Ovary (tissue), 9 donors: ENCODE measurements around the gene VSTM1. TPM values are rescaled to one million over a fixed set of nuclear protein-coding genes. Genes with fewer than 3 reads are reported as not detected.
"Not testable (repeated sequence)": the region's sequence is repeated elsewhere in the genome, so short reads cannot be mapped to it uniquely, and the experiment has no call there.

Experiments used
- DNase-seq, 5 donors: peaks; one replicate each; pipeline ENCODE4 v3.0.0-alpha.2; 2019 to 2020
- H3K27ac ChIP-seq, 2 donors: fragments of 200-600 bp; one replicate each; pipeline versions ENCODE4 v1.5.1 to v1.8.0; 2019 to 2022
- H3K27me3 ChIP-seq: fragments of 200-600 bp; one replicate; pipeline ENCODE4 v1.8.0; 2022
- H3K36me3 ChIP-seq: fragments of 200-600 bp; sonication (generic); one replicate; pipeline ENCODE4 v1.5.1; 2019
- H3K4me1 ChIP-seq: one replicate; pipeline ENCODE4 v1.8.1; 2013; ENCODE audit warnings: mild to moderate bottlenecking, moderate library complexity; ENCODE audit not compliant: insufficient read depth
- H3K4me3 ChIP-seq: fragments of 200-600 bp; sonication (generic); one replicate; pipeline ENCODE4 v1.5.1; 2017
- H3K9me3 ChIP-seq, 2 donors: fragments of 200-600 bp in 1 of 2; sonication (generic) in 1 of 2; one replicate each; pipeline versions ENCODE4 v1.5.1 to v1.8.1; 2013 to 2019; ENCODE audit warnings: mild to moderate bottlenecking in 1 of 2, moderate library complexity in 1 of 2
- EP300 ChIP-seq: sonication (generic); formaldehyde crosslinking; IDR thresholded peaks from one replicate; pipeline ENCODE4 v1.6.1; 2017; ENCODE audit warnings: antibody characterized with exemption
- POLR2A ChIP-seq: fragments of 450-650 bp; IDR thresholded peaks from one replicate; pipeline ENCODE4 v1.6.1; 2017; ENCODE audit warnings: antibody characterized with exemption, mild to moderate bottlenecking, moderate library complexity
- WGBS, 3 donors: extraction: QIAGEN DNeasy Blood & Tissue Kit in 1 of 3; methylation state at CpG; one replicate each; pipeline versions ENCODE4 v1.1.5 to v1.1.7; 2013 to 2017; 5-methylcytosine and 5-hydroxymethylcytosine counted together
- intact Hi-C, 4 donors: fragments of 100-400 bp; cut with DNase I; formaldehyde crosslinking; loops; one replicate each; pipeline versions ENCODE4 v1.11.0 to v1.15.1; 2022 to 2023
- polyA plus RNA-seq, 2 donors: library from polyadenylated mRNA; stranded (reverse); fragments of 200-250 nt in 1 of 2; fragments of 350-450 nt in 1 of 2; fragmentation: Illumina TruSeq in 1 of 2; extraction: RNeasy Lipid Tissue Mini Kit (QIAGEN cat#74804) in 1 of 2; gene quantifications; one replicate each; pipeline ENCODE4 v1.2.3, GENCODE V29; 2013 to 2014
- total RNA-seq, 7 donors: library from RNA; depleted of rRNA in 2 of 7; stranded (reverse); fragments of >200 nt in 2 of 7; fragmentation: NEBNext Ultra II Directional in 3 of 7; extraction: Animal tissue kit (Norgen Biotek cat#: 25700) in 3 of 7; gene quantifications; one replicate each; pipeline versions ENCODE4 v1.1.0 to v1.2.4, GENCODE V29; 2016 to 2023
- TF ChIP-seq, protein P1 (sequence below), 3 donors: fragments of 450-650 bp in 2 of 3; fragments of 200-600 bp in 1 of 3; IDR thresholded peaks; one replicate each; pipeline versions ENCODE4 v1.5.1 to v1.8.0; 2016 to 2022; ENCODE audit warnings: antibody characterized with exemption in 3 of 3, mild to moderate bottlenecking in 1 of 3
- donor health status: DM: no; HTN: no; CAD: no; lungs with moderate emphysema.
- donor health status: DM: no; HTN: no; CAD: no.
- donor health status: Bipolar disorder and iron deficiency.
- donor health status: DM: yes; HTN: yes; CAD: no.
- donor health status: DM: no; HTN: no; CAD: no.
- donor health status: DM: yes; HTN: yes; CAD: no.

The VSTM1 gene
- total and polyA plus RNA-seq, 9 donors, result not detected

DNA sequence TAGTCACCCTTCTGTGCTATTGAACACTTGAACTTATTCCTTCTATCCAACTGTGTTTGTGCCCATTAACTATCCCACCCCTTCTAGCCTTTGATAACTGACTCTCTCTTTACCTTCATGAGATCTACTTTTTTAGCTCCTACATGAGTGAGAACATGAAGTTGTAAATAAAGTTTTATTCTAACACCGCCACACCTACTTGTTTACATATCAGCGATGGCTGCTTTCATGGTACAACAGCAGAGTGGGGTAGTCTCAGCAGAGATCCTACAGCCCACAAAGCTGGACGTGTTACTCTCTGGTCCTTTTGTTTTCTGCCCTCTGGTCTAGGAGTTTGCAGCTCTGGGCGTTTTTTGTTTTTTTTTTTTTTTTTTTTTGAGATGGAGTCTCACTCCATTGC, 23.7 kb downstream of the VSTM1 start:
- Histone ChIP-seq H3K4me1 (no peaks in the 10 kb centered on the region), H3K9me3 (no peaks in the 10 kb centered on the region), H3K36me3 (no peaks in the 10 kb centered on the region), H3K27ac (no peak overlapping the region), H3K27me3 (no peaks in the 10 kb centered on the region), H3K4me3 (no peak overlapping the region)
- intact Hi-C loops, result no loop called here
- TF ChIP-seq POLR2A (no peak), EP300 (no peak)
- TF ChIP-seq, protein P1, sequence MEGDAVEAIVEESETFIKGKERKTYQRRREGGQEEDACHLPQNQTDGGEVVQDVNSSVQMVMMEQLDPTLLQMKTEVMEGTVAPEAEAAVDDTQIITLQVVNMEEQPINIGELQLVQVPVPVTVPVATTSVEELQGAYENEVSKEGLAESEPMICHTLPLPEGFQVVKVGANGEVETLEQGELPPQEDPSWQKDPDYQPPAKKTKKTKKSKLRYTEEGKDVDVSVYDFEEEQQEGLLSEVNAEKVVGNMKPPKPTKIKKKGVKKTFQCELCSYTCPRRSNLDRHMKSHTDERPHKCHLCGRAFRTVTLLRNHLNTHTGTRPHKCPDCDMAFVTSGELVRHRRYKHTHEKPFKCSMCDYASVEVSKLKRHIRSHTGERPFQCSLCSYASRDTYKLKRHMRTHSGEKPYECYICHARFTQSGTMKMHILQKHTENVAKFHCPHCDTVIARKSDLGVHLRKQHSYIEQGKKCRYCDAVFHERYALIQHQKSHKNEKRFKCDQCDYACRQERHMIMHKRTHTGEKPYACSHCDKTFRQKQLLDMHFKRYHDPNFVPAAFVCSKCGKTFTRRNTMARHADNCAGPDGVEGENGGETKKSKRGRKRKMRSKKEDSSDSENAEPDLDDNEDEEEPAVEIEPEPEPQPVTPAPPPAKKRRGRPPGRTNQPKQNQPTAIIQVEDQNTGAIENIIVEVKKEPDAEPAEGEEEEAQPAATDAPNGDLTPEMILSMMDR (IDR thresholded peaks at IDR 0.05), result no peak
- WGBS, 3 donors, result 80 to 85% (median 80%) methylated on average over 4 of the region's 4 CpGs
- DNase-seq, result no peak

DNA sequence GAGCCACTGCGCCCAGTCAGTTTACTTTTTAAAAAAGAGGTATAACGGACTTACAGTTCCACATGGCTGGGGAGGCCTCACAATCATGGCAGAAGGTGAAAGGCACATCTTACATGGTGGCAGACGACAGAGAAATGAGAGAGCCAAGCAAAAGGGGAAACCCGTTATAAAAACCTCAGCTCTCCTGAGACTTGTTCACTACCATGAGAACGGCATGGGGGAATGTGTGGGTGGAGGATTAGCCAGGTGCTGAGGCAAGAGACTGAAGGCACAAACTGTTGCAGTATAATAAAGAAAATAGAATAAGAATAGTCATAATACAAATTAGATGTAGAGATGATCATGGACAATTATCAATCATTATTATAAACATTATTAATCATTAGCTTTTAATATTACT, 27.2 kb downstream of the VSTM1 start:
- H3K4me3 ChIP-seq, H3K36me3 ChIP-seq, H3K9me3 ChIP-seq, intact Hi-C loops, DNase-seq, H3K27ac ChIP-seq, H3K4me1 ChIP-seq, H3K27me3 ChIP-seq: not testable (repeated sequence)
- WGBS, 3 donors, result 74 to 77% (median 75%) methylated on average over 5 of the region's 5 CpGs

DNA sequence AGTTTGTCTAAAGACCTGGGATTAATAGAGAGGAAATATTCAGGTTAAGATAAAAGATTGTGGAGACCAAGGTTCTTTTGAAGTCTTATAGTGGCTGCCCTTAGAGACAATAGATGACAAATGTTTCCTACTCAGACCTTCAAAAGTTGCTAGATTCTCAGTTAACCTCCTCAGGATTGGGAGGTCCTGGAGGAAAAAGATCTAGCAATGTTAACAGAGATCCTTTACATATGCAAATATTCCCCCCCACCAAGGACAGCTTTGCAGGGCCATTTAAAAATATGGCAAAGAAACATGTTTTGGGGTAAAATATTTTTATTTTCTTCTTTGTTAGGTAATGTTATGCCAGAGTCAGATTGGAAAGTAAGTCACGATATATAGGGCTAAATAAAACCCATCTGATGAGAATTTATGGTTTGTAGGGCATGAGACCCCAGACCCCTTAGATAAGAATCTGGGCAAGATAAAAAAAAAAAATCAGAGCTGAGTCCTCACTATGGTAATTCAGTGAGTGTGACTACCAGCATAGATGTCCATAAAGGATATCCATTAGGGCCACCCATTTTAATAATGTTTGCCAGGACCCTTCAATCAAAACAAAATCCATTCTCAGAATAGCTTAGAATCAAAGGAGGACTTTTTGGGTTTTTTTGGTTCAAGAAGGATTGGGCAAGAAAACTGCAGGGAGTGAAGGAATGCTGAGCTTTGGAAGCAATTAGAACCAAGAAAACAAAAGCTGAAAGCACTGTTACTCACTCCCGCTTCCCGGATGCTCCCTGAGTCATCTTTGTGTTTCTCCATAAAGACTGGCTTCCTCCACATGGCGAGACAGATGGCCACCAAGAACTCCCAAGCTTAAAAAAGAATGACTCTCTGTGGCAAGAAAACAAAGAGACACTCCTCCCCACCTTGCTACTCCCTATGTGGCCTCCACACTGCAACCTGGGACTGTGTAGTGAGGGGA, 28.2 kb downstream of the VSTM1 start:
- Histone ChIP-seq H3K9me3 (no peaks in the 10 kb centered on the region), H3K4me1 (no peaks in the 10 kb centered on the region)

DNA sequence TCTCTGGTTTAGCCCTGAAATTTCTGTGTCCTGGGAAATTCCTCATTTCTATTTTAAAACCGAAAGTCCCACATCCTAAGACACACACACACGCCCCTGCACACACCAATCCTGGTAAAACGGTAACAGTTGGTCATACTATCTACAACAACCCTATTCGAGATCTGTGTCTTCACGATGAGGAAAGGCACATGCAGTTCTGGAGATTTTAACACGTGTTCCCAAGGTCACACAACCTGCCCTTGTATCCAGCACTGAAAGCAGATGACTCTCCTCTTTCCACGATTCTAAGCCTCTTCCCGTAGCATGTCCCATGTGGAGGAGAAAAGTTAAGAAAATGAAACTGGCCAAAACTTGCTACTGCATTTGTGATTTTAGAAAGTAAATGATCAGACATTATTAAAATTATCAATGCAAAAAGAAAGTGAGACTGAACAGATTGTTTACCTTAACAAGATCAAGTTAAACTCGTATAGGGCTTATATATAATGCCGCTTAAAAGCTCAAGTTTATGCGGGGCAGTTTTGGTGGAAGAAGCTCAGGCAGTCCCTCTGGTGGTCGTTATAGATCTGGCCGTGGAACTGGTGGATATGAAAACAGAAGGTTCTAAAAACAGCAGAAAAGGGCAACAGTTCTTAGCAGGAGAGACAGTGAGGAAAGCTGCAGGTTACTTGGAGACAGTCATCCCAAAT, 32.7 kb downstream of the VSTM1 start:
- H3K4me3 ChIP-seq, result no peak overlapping the region
- TF ChIP-seq EP300 (no peak), POLR2A (no peak)
- TF ChIP-seq, protein P1 (IDR thresholded peaks at IDR 0.05), result no peak
- intact Hi-C loops, result no loop called here

More for the DNA sequence above, 28.2 kb downstream of the VSTM1 start:
- 30 to 35% (median 35%) methylated on average over 4 of the region's 4 CpGs for WGBS, 3 donors
- Histone ChIP-seq H3K27me3 (no peaks in the 10 kb centered on the region), H3K27ac (no peak overlapping the region), H3K36me3 (no peaks in the 10 kb centered on the region), H3K4me3 (no peak overlapping the region)
- intact Hi-C loops, result no loop called here
- DNase-seq, result no peak
- TF ChIP-seq, protein P1 (IDR thresholded peaks at IDR 0.05), result no peak
- TF ChIP-seq POLR2A, result no peak
- TF ChIP-seq EP300, result no peak

More for the DNA sequence above, 32.7 kb downstream of the VSTM1 start:
- no peaks in the 10 kb centered on the region for H3K36me3 ChIP-seq
- H3K4me1 ChIP-seq, result no peaks in the 10 kb centered on the region
- H3K9me3 ChIP-seq, result no peaks in the 10 kb centered on the region
- H3K27me3 ChIP-seq, result no peaks in the 10 kb centered on the region
- 25 to 36% (median 28%) methylated on average over 13 of the region's 13 CpGs for WGBS, 3 donors
- no peak for DNase-seq
- H3K27ac ChIP-seq, result no peak overlapping the region
